ENCODE data around the gene KANSL1.
A peak's percentile ranks its signal among the peaks of the same experiment; 100 is the strongest.
"Not testable (repeated sequence)": the region's sequence is repeated elsewhere in the genome, so short reads cannot be mapped to it uniquely, and the experiment has no call there.

KANSL1 gene

GRCh38 chr17:46010597-46011186 lies 182.5 kb downstream of the KANSL1 start:
- DNase-seq, result no peak

DNA sequence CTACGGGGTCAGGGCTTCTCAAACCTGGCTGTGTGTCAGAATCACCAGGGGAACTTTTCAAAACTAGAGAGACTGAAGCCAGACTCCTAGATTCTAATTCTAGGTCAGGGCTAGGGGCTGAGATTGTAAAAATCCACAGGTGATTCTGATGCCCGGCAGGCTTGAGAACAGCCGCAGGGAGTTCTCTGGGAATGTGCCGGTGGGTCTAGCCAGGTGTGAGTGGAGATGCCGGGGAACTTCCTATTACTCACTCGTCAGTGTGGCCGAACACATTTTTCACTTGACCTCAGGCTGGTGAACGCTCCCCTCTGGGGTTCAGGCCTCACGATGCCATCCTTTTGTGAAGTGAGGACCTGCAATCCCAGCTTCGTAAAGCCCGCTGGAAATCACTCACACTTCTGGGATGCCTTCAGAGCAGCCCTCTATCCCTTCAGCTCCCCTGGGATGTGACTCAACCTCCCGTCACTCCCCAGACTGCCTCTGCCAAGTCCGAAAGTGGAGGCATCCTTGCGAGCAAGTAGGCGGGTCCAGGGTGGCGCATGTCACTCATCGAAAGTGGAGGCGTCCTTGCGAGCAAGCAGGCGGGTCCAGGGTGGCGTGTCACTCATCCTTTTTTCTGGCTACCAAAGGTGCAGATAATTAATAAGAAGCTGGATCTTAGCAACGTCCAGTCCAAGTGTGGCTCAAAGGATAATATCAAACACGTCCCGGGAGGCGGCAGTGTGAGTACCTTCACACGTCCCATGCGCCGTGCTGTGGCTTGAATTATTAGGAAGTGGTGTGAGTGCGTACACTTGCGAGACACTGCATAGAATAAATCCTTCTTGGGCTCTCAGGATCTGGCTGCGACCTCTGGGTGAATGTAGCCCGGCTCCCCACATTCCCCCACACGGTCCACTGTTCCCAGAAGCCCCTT lies 183.3 kb downstream of the KANSL1 start:
- DNase-seq, result no peak

DNA sequence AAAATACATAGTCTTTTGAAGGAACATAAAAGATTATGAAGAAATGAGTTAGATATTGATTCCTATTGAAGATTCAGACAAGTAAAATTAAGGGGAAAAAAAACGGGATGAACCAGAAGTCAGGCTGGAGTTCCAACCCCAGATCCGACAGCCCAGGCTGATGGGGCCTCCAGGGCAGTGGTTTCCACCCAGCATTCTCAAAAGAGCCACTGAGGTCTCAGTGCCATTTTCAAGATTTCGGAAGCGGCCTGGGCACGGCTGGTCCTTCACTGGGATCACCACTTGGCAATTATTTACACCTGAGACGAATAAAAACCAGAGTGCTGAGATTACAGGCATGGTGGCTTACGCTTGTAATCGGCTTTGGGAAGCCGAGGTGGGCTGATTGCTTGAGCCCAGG lies 184.6 kb downstream of the KANSL1 start:
- no peak for DNase-seq

- no peak for DNase-seq
Observed at GRCh38 chr17:46007461-46007965, 185.7 kb downstream of the KANSL1 start.

DNA sequence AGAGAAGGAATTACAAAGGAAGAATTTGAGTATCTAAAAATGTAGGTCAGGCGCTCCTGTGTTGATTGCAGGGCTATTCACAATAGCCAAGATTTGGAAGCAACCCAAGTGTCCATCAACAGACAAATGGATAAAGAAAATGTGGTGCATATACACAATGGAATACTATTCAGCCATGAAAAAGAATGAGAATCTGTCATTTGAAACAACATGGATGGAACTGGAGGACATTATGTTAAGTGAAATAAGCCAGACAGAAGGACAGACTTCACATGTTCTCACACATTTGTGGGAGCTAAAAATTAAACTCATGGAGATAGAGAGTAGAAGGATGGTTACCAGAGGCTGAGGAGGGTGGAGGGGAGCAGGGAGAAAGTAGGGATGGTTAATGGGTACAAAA lies 187.1 kb downstream of the KANSL1 start:
- DNase-seq, result not testable (repeated sequence)

GRCh38 chr17:46003907-46004748 lies 189.1 kb downstream of the KANSL1 start:
- DNase-seq, result peak; percentile 84

DNA sequence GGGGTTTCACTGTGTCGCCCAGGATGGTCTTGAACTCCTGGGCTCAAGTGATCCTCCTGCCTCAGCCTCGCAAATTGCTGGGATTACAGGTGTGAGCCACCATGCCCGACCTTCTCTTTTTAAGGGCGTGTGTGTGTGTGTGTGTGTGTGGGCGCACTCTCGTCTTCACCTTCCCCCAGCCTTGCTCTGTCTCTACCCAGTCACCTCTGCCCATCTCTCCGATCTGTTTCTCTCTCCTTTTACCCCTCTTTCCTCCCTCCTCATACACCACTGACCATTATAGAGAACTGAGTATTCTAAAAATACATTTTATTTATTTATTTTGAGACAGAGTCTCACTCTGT lies 190.3 kb downstream of the KANSL1 start:
- DNase-seq, result no peak

GRCh38 chr17:46002311-46002972 lies 190.8 kb downstream of the KANSL1 start:
- DNase-seq, result peak; percentile 75

DNA sequence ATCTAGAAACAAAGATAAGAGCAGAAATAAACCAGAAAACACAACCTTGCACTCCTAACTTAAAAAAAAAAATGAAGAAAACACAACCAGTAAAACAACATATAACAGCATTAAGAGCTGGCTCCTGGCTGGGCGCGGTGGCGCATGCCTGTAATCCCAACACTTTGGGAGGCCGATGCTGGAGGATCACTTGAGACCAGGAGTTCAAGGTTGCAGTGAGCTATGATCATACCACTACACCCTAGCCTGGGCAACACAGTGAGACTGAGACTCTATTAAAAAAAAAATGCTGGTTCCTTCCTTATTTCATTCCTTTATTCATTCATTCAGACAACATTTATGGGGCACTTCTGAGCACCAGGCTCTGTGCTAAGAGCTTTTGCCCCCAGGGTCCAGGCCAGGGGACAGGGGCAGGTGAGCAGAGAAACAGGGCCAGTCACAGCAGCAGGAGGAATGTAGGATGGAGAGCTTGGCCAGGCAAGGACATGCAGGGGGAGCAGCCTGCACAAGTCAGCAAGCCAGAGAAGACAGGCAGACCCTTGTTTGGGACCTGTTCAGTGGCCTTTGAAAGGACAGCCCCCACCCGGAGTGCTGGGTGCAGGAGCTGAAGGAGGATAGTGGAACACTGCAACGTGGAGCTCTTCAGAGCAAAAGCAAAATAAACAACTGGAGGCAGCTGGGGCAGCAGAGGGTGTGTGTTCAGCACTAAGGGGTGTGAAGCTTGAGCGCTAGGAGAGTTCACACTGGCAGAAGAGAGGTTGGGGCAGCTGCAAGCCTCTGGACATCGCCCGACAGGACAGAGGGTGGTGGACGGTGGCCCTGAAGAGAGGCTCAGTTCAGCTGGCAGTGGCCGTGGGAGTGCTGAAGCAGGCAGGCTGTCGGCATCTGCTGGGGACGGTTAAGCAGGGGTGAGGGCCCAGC lies 191.6 kb downstream of the KANSL1 start:
- no peak for DNase-seq

DNA sequence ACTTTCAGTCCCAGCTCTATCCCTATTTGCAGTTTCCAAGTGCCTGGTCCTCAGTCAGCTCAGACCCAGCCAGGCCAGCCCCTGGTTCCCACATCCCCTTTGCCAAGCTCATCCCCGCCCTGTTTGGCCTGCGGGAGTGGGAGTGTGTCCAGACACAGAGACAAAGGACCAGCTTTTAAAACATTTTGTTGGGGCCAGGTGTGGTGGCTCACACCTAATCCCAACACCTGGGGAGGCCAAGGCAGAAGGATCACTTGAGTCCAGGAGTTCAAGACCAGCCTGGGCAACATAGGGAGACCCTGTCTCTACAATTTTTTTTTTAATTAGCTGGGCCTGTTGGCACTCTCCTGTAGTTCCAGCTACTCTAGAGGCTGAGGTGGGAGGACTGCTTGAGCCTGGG lies 192.5 kb downstream of the KANSL1 start:
- no peak for DNase-seq

DNA sequence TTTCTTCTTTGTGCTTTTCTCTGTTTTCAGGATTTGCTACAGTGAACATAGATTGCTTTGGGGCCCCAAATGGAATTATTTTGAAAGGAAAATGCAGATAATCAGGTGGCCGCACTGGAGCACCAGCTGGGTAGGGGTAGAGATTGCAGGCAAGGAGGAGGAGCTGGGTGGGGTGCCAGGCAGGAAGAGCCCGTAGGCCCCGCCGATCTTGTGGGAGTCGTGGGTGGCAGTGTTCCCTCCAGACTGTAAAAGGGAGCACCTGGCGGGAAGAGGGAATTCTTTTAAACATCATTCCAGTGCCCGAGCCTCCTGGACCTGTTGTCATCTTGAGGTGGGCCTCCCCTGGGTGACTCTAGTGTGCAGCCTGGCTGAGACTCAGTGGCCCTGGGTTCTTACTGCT lies 192.9 kb downstream of the KANSL1 start:
- no peak for DNase-seq

GRCh38 chr17:45999900-46000290 lies 193.3 kb downstream of the KANSL1 start:
- no peak for DNase-seq

GRCh38 chr17:45998987-45999899 lies 194.0 kb downstream of the KANSL1 start, which contains the start of gene STH:
Gene STH, plus strand, starts transcription at chr17:45999250. Its CDS starts 30 bp downstream, at chr17:45999280.
- no peak for DNase-seq

DNA sequence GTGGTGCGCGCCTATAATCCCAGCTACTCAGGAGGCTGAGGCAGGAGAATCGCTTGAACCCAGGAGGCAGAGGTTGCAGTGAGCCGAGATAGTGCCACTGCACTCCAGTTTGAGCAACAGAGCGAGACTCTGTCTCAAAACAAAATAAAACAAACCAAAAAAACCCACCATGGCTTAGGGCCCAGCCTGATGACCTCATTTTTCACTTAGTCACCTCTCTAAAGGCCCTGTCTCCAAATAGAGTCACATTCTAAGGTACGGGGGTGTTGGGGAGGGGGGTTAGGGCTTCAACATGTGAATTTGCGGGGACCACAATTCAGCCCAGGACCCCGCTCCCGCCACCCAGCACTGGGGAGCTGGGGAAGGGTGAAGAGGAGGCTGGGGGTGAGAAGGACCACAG lies 195.6 kb downstream of the KANSL1 start:
- DNase-seq, result no peak

GRCh38 chr17:45997166-45997565 lies 196.1 kb downstream of the KANSL1 start:
- no peak for DNase-seq

DNA sequence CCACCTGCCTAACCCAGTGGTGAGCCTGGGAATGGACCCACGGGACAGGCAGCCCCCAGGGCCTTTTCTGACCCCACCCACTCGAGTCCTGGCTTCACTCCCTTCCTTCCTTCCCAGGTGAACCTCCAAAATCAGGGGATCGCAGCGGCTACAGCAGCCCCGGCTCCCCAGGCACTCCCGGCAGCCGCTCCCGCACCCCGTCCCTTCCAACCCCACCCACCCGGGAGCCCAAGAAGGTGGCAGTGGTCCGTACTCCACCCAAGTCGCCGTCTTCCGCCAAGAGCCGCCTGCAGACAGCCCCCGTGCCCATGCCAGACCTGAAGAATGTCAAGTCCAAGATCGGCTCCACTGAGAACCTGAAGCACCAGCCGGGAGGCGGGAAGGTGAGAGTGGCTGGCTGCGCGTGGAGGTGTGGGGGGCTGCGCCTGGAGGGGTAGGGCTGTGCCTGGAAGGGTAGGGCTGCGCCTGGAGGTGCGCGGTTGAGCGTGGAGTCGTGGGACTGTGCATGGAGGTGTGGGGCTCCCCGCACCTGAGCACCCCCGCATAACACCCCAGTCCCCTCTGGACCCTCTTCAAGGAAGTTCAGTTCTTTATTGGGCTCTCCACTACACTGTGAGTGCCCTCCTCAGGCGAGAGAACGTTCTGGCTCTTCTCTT lies 196.8 kb downstream of the KANSL1 start:
- DNase-seq, result no peak

GRCh38 chr17:45995627-45996270 lies 197.5 kb downstream of the KANSL1 start:
- DNase-seq, result no peak

- DNase-seq, result no peak
Observed at GRCh38 chr17:45994987-45995386, 198.2 kb downstream of the KANSL1 start.

DNA sequence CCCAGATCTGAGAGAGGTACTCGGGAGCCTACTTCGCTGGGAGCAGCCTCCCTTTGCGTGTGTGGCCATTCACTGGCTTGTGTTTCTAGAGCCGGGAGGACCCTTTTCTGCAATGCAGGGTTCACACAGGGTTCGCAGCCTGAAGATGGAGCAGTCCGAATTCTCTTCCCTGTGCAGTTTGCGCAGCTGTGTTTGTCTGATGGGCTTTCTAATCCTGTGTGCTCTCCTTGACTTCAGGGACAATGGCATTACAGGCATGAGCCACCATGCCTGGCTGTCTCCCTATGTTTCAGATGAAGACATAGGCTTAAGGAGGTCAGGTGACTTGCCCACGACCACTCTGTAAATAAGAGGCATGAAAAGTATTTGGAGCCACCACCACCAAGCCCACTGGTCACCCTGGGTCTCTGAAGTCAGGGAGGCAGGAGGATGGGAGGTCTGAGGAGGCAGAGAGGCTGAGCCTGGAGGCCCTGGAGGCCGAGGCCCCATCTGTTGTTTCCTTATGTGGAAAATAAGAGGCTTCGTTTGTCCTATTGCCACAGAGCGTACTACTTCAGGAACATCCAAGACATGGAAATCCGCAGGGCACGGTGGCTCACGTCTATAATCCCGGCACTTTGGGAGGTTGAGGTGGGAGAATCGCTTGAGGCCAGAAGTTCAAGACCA lies 199.1 kb downstream of the KANSL1 start:
- DNase-seq, result no peak
